B cell (primary cell): ENCODE data around the gene PEX19. TPM values are rescaled to one million over a fixed set of nuclear protein-coding genes. Genes with fewer than 3 reads are reported as not detected.

Source experiments
- ATAC-seq: fragments of 200-7000 bp; cut with Tn5 transposase; one replicate; pipeline ENCODE4 v1.10.0; 2021; ENCODE audit warnings: low read depth, mild to moderate bottlenecking, moderate number of reproducible peaks, moderate library complexity
- CTCF ChIA-PET: fragments of 350-600 bp; sonication (Branson Sonifier 250); formaldehyde crosslinking; loops from one replicate; lab custom pipeline; 2021; ENCODE audit warnings: antibody characterized with exemption, inconsistent platforms; lab: Charles Lee
- POLR2A ChIA-PET: fragments of 350-600 bp; sonication (Branson Sonifier 250); formaldehyde crosslinking; loops from one replicate; lab custom pipeline; 2021; ENCODE audit warnings: antibody characterized with exemption; lab: Charles Lee
- DNase-seq: peaks from one replicate; pipeline ENCODE4 v3.0.0; 2013
- H2AFZ ChIP-seq: 2 replicates; pipeline ENCODE4 v1.6.1; 2012; ENCODE audit warnings: mild to moderate bottlenecking, low read depth, low read length; ENCODE audit not compliant: insufficient read depth, poor library complexity, severe bottlenecking
- H3K27ac ChIP-seq, 2 donors: 1 replicate in 1 of 2; 2 replicates in 1 of 2; pipeline ENCODE4 v1.5.1; 2012 to 2013; ENCODE audit warnings: low read length in 2 of 2, mild to moderate bottlenecking in 2 of 2, moderate library complexity in 1 of 2
- H3K27me3 ChIP-seq, 4 experiments: fragments of 200-600 bp in 1 of 4; sonication (generic) in 1 of 4; replicated peaks in 1 of 4; 1 replicate in 2 of 4; 2 replicates in 2 of 4; pipeline versions ENCODE4 v1.6.1 to v1.7.0; 2013 to 2016; ENCODE audit warnings: low read length in 3 of 4, mild to moderate bottlenecking in 2 of 4, mixed read lengths in 1 of 4, moderate library complexity in 1 of 4; ENCODE audit not compliant: insufficient read depth in 4 of 4, control insufficient read depth in 3 of 4; ENCODE audit errors: control extremely low read depth in 1 of 4
- H3K36me3 ChIP-seq, 2 experiments: replicated peaks in 1 of 2; 1 replicate in 1 of 2; 2 replicates in 1 of 2; pipeline versions ENCODE4 v1.6.1 to v1.7.1; 2013; ENCODE audit warnings: low read length in 1 of 2; ENCODE audit not compliant: insufficient read depth in 2 of 2, control insufficient read depth in 1 of 2; ENCODE audit errors: control extremely low read depth in 1 of 2, extremely low read depth in 1 of 2
- H3K4me1 ChIP-seq, 2 donors: fragments of 200-600 bp in 1 of 2; sonication (generic) in 1 of 2; 1 replicate in 1 of 2; 2 replicates in 1 of 2; pipeline versions ENCODE4 v1.5.1 to v1.6.1; 2013 to 2017; ENCODE audit warnings: low read length in 2 of 2; ENCODE audit not compliant: control insufficient read depth in 2 of 2, insufficient read depth in 2 of 2
- H3K4me2 ChIP-seq: replicated peaks from 2 replicates; pipeline ENCODE3; 2012; ENCODE audit warnings: mild to moderate bottlenecking, low read depth, low read length; ENCODE audit not compliant: poor library complexity, severe bottlenecking
- H3K4me3 ChIP-seq, 5 experiments: fragments of 200-600 bp in 1 of 5; sonication (generic) in 1 of 5; 1 replicate in 3 of 5; 2 replicates in 2 of 5; pipeline versions ENCODE4 v1.5.1 to v1.7.0; 2011 to 2016; ENCODE audit warnings: low read length in 4 of 5, mild to moderate bottlenecking in 4 of 5, low read depth in 2 of 5, control low read depth in 1 of 5, moderate library complexity in 1 of 5; ENCODE audit not compliant: insufficient read depth in 1 of 5; ENCODE audit errors: control extremely low read depth in 1 of 5, extremely low read depth in 1 of 5
- H3K79me2 ChIP-seq: fragments of 200-600 bp; sonication (generic); one replicate; pipeline ENCODE4 v1.6.0; 2016; ENCODE audit warnings: low read length; ENCODE audit not compliant: control insufficient read depth, insufficient read depth
- H3K9ac ChIP-seq: fragments of 200-600 bp; sonication (generic); 2 replicates; pipeline ENCODE4 v1.6.1; 2017; ENCODE audit warnings: mild to moderate bottlenecking, low read length, moderate library complexity
- H3K9me3 ChIP-seq, 3 donors: one replicate each; pipeline versions ENCODE4 v1.6.1 to v1.7.1; 2013; ENCODE audit warnings: low read length in 2 of 3; ENCODE audit not compliant: control insufficient read depth in 2 of 3, insufficient read depth in 1 of 3; ENCODE audit errors: control extremely low read depth in 1 of 3
- H4K20me1 ChIP-seq: 2 replicates; pipeline ENCODE4 v1.6.0; 2012; ENCODE audit warnings: mild to moderate bottlenecking, low read length; ENCODE audit not compliant: insufficient read depth, control insufficient read depth, poor library complexity, severe bottlenecking
- H3K27ac Mint-ChIP-seq: one replicate; pipeline ENCODE4 v1.8.0; 2021; ENCODE audit warnings: mixed read lengths
- H3K27me3 Mint-ChIP-seq: one replicate; pipeline ENCODE4 v1.8.0; 2021; ENCODE audit warnings: mixed read lengths
- H3K4me1 Mint-ChIP-seq: one replicate; pipeline ENCODE4 v1.8.0; 2021; ENCODE audit warnings: mixed read lengths
- H3K4me3 Mint-ChIP-seq: one replicate; pipeline ENCODE4 v1.8.0; 2021; ENCODE audit warnings: mixed read lengths
- H3K9me3 Mint-ChIP-seq: one replicate; pipeline ENCODE4 v1.8.0; 2022; ENCODE audit warnings: mixed read lengths; ENCODE audit not compliant: insufficient read depth
- EZH2 ChIP-seq: IDR thresholded peaks from 2 replicates; pipeline ENCODE4 v1.6.1; 2012; ENCODE audit warnings: borderline replicate concordance, low read depth, mild to moderate bottlenecking, moderate library complexity, low read length; ENCODE audit not compliant: insufficient read depth, poor library complexity, severe bottlenecking
- WGBS: methylation state at CpG from one replicate; pipeline ENCODE4 v1.1.5; 2013; ENCODE audit warnings: missing lambda C conversion rate; ENCODE audit not compliant: insufficient coverage; 5-methylcytosine and 5-hydroxymethylcytosine counted together
- intact Hi-C: fragments of 100-400 bp; cut with micrococcal nuclease; formaldehyde crosslinking; loops from one replicate; pipeline ENCODE4 v1.10.0; 2022
- polyA plus RNA-seq: library from polyadenylated mRNA; depleted of rRNA; stranded (reverse); fragments of >200 nt; gene quantifications from 2 replicates; pipeline ENCODE4 v1.2.3, GENCODE V29; 2012
- total RNA-seq, 2 donors: library from RNA; stranded (reverse); fragments of 120-200 nt in 1 of 2; gene quantifications; 1 replicate in 1 of 2; 2 replicates in 1 of 2; pipeline versions ENCODE4 v1.2.3 to v1.2.4, GENCODE V29; 2013 to 2022
- TF ChIP-seq, protein P1 (sequence below): fragments of 200-600 bp; IDR thresholded peaks from one replicate; pipeline ENCODE4 v1.8.0; 2022; ENCODE audit warnings: antibody characterized with exemption, mild to moderate bottlenecking

The PEX19 gene
- total and polyA plus RNA-seq, 2 donors (not counting 1 experiment from before 2014, with no cell fraction given) = 20.3 to 56.0 TPM

DNA sequence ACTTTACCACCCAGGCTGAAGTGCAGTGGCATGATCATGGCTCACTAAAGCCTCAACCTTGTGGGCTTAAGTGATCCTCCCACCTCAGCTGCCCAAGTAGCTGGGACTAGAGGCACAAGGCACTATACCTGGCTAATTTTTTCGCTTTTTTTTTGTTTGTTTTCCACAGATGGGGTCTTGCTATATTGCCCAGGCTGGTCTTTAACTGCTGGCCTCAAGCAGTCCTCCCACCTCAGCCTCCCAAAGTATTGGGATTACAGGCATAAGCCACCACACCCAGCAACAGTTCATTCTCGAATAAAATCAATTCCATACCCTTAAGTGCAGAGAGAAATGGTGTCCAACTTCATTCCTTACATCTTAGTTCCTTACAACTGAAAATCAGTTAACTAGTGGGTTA lies 47.4 kb downstream of the PEX19 start:
- intact Hi-C loops = no loop called here
- Histone ChIP-seq H3K9ac (no peak overlapping the region), H3K4me1 (peaks cover 8 to 10% of the 10 kb centered on the region in 2 donors), H3K9me3 (no peaks in the 10 kb centered on the region), H2AFZ (no peak overlapping the region), H3K27me3 (no peaks in the 10 kb centered on the region), H3K79me2 (peaks cover 8% of the 10 kb centered on the region), H3K4me2 (no peak overlapping the region), H3K4me3 (no peak overlapping the region), H3K27ac (peak overlapping the region in 1 of 2 donors; percentile 63), H3K36me3 (peaks cover 30 to 69% of the 10 kb centered on the region in 2 experiments), H4K20me1 (no peaks in the 10 kb centered on the region)
- Mint-ChIP-seq H3K27ac (no peak overlapping the region), H3K9me3 (no peaks in the 10 kb centered on the region), H3K4me1 (peaks cover 11% of the 10 kb centered on the region), H3K4me3 (no peak overlapping the region), H3K27me3 (no peaks in the 10 kb centered on the region)
- CTCF ChIA-PET = interaction anchor here (1.0 to 5.4 kb wide), 2 partner anchors 14 to 39 kb away, joined by 3 to 30 read pairs; no protein-coding TSS in a partner anchor
- TF ChIP-seq, protein P1, sequence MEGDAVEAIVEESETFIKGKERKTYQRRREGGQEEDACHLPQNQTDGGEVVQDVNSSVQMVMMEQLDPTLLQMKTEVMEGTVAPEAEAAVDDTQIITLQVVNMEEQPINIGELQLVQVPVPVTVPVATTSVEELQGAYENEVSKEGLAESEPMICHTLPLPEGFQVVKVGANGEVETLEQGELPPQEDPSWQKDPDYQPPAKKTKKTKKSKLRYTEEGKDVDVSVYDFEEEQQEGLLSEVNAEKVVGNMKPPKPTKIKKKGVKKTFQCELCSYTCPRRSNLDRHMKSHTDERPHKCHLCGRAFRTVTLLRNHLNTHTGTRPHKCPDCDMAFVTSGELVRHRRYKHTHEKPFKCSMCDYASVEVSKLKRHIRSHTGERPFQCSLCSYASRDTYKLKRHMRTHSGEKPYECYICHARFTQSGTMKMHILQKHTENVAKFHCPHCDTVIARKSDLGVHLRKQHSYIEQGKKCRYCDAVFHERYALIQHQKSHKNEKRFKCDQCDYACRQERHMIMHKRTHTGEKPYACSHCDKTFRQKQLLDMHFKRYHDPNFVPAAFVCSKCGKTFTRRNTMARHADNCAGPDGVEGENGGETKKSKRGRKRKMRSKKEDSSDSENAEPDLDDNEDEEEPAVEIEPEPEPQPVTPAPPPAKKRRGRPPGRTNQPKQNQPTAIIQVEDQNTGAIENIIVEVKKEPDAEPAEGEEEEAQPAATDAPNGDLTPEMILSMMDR = no peak
- no peak for TF ChIP-seq EZH2
- 100% methylated on average over 1 of the region's 2 CpGs for WGBS
- POLR2A ChIA-PET = no interaction called here
- no peak for ATAC-seq
- DNase-seq = no peak

DNA sequence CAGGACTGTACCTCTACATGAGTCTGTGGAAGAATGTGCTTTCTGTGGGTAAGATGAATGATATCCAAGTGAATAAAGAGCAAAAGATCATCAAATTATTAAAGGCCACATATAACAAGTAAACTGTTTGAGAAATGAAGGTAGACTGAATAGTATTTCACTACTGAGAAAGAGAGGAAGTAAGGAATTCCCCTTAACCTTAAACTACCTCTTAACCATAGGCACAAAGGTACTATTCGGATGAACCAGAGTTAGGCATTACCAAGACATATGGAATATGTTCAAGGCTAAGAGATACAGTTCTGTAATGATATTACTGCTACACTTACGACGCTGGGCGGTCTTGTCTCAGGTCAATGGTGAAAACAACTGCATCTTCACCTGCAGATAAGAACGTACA lies 48.1 kb downstream of the PEX19 start:
- WGBS = no CpG with 5 or more reads among the region's 5 CpGs
- intact Hi-C loops = no loop called here
- H3K4me3 Mint-ChIP-seq = no peak overlapping the region
- Histone ChIP-seq H3K27ac (peak overlapping the region in 1 of 2 donors; percentile 63), H2AFZ (no peak overlapping the region), H3K4me3 (no peak overlapping the region), H3K79me2 (peaks cover 6% of the 10 kb centered on the region), H3K4me2 (peak overlapping the region; percentile 6), H3K9me3 (no peaks in the 10 kb centered on the region), H3K4me1 (peaks cover 8 to 10% of the 10 kb centered on the region in 2 donors), H3K27me3 (no peaks in the 10 kb centered on the region), H4K20me1 (no peaks in the 10 kb centered on the region), H3K36me3 (peaks cover 28 to 68% of the 10 kb centered on the region in 2 experiments), H3K9ac (no peak overlapping the region)
- peaks cover 11% of the 10 kb centered on the region for H3K4me1 Mint-ChIP-seq
- peak; percentile 61 for ATAC-seq
- ChIA-PET POLR2A (no interaction called here), CTCF (interaction anchor here (2.0 to 3.6 kb wide), 3 partner anchors 10 to 54 kb away, joined by 9 to 12 read pairs (median 9); no protein-coding TSS in a partner anchor)
- DNase-seq = peak; percentile 45
- TF ChIP-seq, protein P1 = no peak
- TF ChIP-seq EZH2 = no peak
- peak overlapping the region; percentile 69 for H3K27ac Mint-ChIP-seq
- H3K9me3 Mint-ChIP-seq = no peaks in the 10 kb centered on the region
- H3K27me3 Mint-ChIP-seq = no peaks in the 10 kb centered on the region
